PFSK-1 (cell line): ENCODE data around the gene IL15RA.

Experiments used
- FOXP2 ChIP-seq: optimal IDR thresholded peaks from 2 replicates; pipeline ENCODE3; 2011; ENCODE audit warnings: borderline replicate concordance, control low read depth, inconsistent platforms; ENCODE audit not compliant: insufficient read depth; ENCODE audit errors: extremely low read length, extremely low read depth
- POLR2AphosphoS5 ChIP-seq: IDR thresholded peaks from 2 replicates; pipeline ENCODE4 v1.6.1; 2012; ENCODE audit warnings: low read depth, mild to moderate bottlenecking, control low read depth, low read length, moderate library complexity
- REST ChIP-seq, 2 experiments: IDR thresholded peaks; 2 replicates each; pipeline versions ENCODE4 v1.6.1 to v1.8.0; 2011 to 2012; ENCODE audit warnings: low read depth in 2 of 2, low read length in 2 of 2, control low read depth in 1 of 2, inconsistent platforms in 1 of 2, mild to moderate bottlenecking in 1 of 2, moderate library complexity in 1 of 2; ENCODE audit not compliant: insufficient read depth in 1 of 2
- SIN3A ChIP-seq: IDR thresholded peaks from 2 replicates; pipeline ENCODE4 v1.6.1; 2012; ENCODE audit warnings: mild to moderate bottlenecking, low read length, moderate library complexity, borderline replicate concordance; ENCODE audit not compliant: insufficient read depth
- TAF1 ChIP-seq: IDR thresholded peaks from 2 replicates; pipeline ENCODE4 v1.6.1; 2012; ENCODE audit warnings: low read length, control low read depth, borderline replicate concordance; ENCODE audit not compliant: insufficient read depth

IL15RA gene

GRCh38 chr10:5921746-5922145 lies 55.6 kb downstream of the IL15RA start:
- TF ChIP-seq TAF1 (no peak), FOXP2 (no peak), POLR2AphosphoS5 (no peak), REST (IDR thresholded peaks at IDR 0.05; ENCODE audit: insufficient read depth in 1 of 2, low read depth in 2 of 2, low read length in 2 of 2) (no peak), SIN3A (no peak)

- TF ChIP-seq REST (IDR thresholded peaks at IDR 0.05; ENCODE audit: insufficient read depth in 1 of 2, low read depth in 2 of 2, low read length in 2 of 2) (no peak), SIN3A (no peak), TAF1 (no peak), FOXP2 (no peak), POLR2AphosphoS5 (no peak)
These were observed 57.8 kb downstream of the IL15RA start for GRCh38 chr10:5919568-5919967.

- no peak for TF ChIP-seq TAF1
- TF ChIP-seq REST (IDR thresholded peaks at IDR 0.05; ENCODE audit: insufficient read depth in 1 of 2, low read depth in 2 of 2, low read length in 2 of 2) = no peak
- no peak for TF ChIP-seq SIN3A
- TF ChIP-seq POLR2AphosphoS5 = no peak
- no peak for TF ChIP-seq FOXP2
These were observed 58.6 kb downstream of the IL15RA start for GRCh38 chr10:5918763-5919162.

GRCh38 chr10:5917305-5917704 lies 60.0 kb downstream of the IL15RA start:
- TF ChIP-seq TAF1 (no peak), FOXP2 (no peak), REST (IDR thresholded peaks at IDR 0.05; ENCODE audit: insufficient read depth in 1 of 2, low read depth in 2 of 2, low read length in 2 of 2) (no peak), POLR2AphosphoS5 (no peak), SIN3A (no peak)

GRCh38 chr10:5915451-5915850 lies 61.9 kb downstream of the IL15RA start:
- TF ChIP-seq SIN3A = no peak
- TF ChIP-seq TAF1 = no peak
- no peak for TF ChIP-seq FOXP2
- no peak for TF ChIP-seq POLR2AphosphoS5
